ENCODE data around the gene SGCD.

GRCh38 chr5:156682971-156683370 lies 356.0 kb downstream of the SGCD start:
- TF ChIP-seq POLR2A (conservative IDR thresholded peaks at IDR 0.05) (no peak), CTCF (IDR thresholded peaks at IDR 0.05 in 2 of 3, conservative IDR thresholded peaks at IDR 0.05 in 1 of 3; ENCODE audit: insufficient read depth in 2 of 3, low read depth in 1 of 3, low read length in 3 of 3) (no peak), PRPF4 (IDR thresholded peaks at IDR 0.05; ENCODE audit: insufficient read depth, low read depth, low read length, poor library complexity, severe bottlenecking) (no peak), ZNF354B (CRISPR knock-in tag; IDR thresholded peaks at IDR 0.05) (no peak), NONO (IDR thresholded peaks at IDR 0.05; ENCODE audit: low read depth in 2 of 2, low read length in 1 of 2) (no peak), MAFG (tag; conservative IDR thresholded peaks at IDR 0.05) (no peak), BRF2 (IDR thresholded peaks at IDR 0.05; ENCODE audit: borderline replicate concordance, insufficient read depth, insufficient read length) (no peak)
